Hepatocyte (in vitro differentiated cells): ENCODE results near the gene SKOR2.

Source experiments
- EZH2 ChIP-seq: fragments of 200-600 bp; sonication (generic); IDR thresholded peaks from 2 replicates; pipeline ENCODE4 v1.6.1; 2016; ENCODE audit warnings: antibody characterized with exemption, mild to moderate bottlenecking, borderline replicate concordance
- TF ChIP-seq, protein P1 (sequence below): fragments of 200-600 bp; sonication (generic); IDR thresholded peaks from 2 replicates; pipeline ENCODE4 v1.5.1; 2016; ENCODE audit warnings: antibody characterized with exemption, mild to moderate bottlenecking; ENCODE audit not compliant: poor library complexity

DNA sequence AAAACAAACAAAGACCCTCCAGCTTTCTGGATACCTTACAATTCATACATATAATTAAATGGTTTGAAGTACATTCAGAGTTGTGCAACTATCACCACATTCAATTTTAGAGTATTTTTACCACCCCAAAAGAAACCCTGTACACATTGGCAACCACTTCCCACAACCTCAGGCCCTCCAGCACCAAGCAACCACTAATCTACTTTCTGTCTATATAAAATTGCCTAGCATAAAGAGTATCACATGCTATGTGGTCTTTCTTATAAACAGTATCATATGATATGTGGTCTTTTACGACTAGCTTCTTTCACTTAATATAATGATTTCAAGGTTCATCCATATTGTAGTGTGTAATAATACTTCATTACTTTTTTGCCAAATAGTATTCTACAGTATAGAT, 82.5 kb downstream of the SKOR2 start:
- TF ChIP-seq, protein P1, sequence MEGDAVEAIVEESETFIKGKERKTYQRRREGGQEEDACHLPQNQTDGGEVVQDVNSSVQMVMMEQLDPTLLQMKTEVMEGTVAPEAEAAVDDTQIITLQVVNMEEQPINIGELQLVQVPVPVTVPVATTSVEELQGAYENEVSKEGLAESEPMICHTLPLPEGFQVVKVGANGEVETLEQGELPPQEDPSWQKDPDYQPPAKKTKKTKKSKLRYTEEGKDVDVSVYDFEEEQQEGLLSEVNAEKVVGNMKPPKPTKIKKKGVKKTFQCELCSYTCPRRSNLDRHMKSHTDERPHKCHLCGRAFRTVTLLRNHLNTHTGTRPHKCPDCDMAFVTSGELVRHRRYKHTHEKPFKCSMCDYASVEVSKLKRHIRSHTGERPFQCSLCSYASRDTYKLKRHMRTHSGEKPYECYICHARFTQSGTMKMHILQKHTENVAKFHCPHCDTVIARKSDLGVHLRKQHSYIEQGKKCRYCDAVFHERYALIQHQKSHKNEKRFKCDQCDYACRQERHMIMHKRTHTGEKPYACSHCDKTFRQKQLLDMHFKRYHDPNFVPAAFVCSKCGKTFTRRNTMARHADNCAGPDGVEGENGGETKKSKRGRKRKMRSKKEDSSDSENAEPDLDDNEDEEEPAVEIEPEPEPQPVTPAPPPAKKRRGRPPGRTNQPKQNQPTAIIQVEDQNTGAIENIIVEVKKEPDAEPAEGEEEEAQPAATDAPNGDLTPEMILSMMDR, result no peak
- TF ChIP-seq EZH2, result no peak
